Neutrophil (primary cell): Measurements from ENCODE around the gene SHOC1.
A peak's percentile ranks its signal among the peaks of the same experiment; 100 is the strongest.

Experiments
- H3K27ac ChIP-seq: fragments of 200-600 bp; sonication (generic); 2 replicates; pipeline ENCODE4 v1.5.1; 2016; ENCODE audit warnings: mild to moderate bottlenecking, moderate library complexity
- H3K27me3 ChIP-seq: fragments of 200-600 bp; sonication (generic); 2 replicates; pipeline ENCODE4 v1.6.0; 2016; ENCODE audit warnings: mild to moderate bottlenecking
- H3K36me3 ChIP-seq: fragments of 200-600 bp; sonication (generic); 2 replicates; pipeline ENCODE4 v1.5.1; 2017
- H3K4me1 ChIP-seq, 2 experiments: fragments of 200-600 bp in 1 of 2; sonication (generic) in 1 of 2; 1 replicate in 1 of 2; 2 replicates in 1 of 2; pipeline versions ENCODE4 v1.5.1 to v1.6.1; 2013 to 2016; ENCODE audit warnings: low read depth in 1 of 2, low read length in 1 of 2, mild to moderate bottlenecking in 1 of 2, moderate library complexity in 1 of 2; ENCODE audit not compliant: control insufficient read depth in 1 of 2, insufficient read depth in 1 of 2
- H3K4me3 ChIP-seq, 2 experiments: fragments of 200-600 bp in 1 of 2; sonication (generic) in 1 of 2; 1 replicate in 1 of 2; 2 replicates in 1 of 2; pipeline ENCODE4 v1.5.1; 2013 to 2016; ENCODE audit warnings: low read depth in 1 of 2, low read length in 1 of 2, mild to moderate bottlenecking in 1 of 2, moderate library complexity in 1 of 2
- H3K9me3 ChIP-seq: fragments of 200-600 bp; sonication (generic); 2 replicates; pipeline ENCODE4 v1.5.1; 2016
- TF ChIP-seq, protein P1 (sequence below): fragments of 200-600 bp; sonication (generic); IDR thresholded peaks from 2 replicates; pipeline ENCODE4 v1.5.1; 2016; ENCODE audit warnings: antibody characterized with exemption

Gene SHOC1

DNA sequence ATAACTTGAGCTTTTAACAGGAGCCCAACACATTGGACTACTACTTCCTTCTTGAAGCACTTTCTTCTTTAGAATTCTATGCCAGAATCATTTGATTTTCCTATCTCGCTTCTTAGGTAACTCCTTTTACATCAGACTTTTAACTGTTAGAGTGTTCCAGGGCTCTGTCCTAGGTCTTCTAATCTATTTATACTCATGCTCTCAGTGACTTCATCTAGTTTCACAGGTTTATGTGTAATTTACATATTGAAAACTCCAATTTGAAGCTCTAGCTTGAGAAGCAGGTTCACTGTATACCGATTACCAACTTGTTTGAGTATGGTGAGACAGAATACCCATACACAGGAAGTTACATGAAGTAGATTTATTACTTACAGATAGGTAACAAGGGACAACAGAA, 11.3 kb downstream of the SHOC1 start:
- H3K4me3 ChIP-seq, result no peak overlapping the region
- TF ChIP-seq, protein P1, sequence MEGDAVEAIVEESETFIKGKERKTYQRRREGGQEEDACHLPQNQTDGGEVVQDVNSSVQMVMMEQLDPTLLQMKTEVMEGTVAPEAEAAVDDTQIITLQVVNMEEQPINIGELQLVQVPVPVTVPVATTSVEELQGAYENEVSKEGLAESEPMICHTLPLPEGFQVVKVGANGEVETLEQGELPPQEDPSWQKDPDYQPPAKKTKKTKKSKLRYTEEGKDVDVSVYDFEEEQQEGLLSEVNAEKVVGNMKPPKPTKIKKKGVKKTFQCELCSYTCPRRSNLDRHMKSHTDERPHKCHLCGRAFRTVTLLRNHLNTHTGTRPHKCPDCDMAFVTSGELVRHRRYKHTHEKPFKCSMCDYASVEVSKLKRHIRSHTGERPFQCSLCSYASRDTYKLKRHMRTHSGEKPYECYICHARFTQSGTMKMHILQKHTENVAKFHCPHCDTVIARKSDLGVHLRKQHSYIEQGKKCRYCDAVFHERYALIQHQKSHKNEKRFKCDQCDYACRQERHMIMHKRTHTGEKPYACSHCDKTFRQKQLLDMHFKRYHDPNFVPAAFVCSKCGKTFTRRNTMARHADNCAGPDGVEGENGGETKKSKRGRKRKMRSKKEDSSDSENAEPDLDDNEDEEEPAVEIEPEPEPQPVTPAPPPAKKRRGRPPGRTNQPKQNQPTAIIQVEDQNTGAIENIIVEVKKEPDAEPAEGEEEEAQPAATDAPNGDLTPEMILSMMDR, result no peak
- H3K27me3 ChIP-seq, result no peaks in the 10 kb centered on the region

GRCh38 chr9:111766066-111766465, 28.7 kb downstream of the SHOC1 start:
- TF ChIP-seq, protein P1, result no peak
- H3K27me3 ChIP-seq, result no peaks in the 10 kb centered on the region
- peaks cover 0 to 7% of the 10 kb centered on the region in 2 experiments for H3K4me1 ChIP-seq
- no peak overlapping the region for H3K27ac ChIP-seq
- no peak overlapping the region for H3K4me3 ChIP-seq
- H3K36me3 ChIP-seq, result no peaks in the 10 kb centered on the region
- no peaks in the 10 kb centered on the region for H3K9me3 ChIP-seq

More for the DNA sequence above, 11.3 kb downstream of the SHOC1 start:
- no peaks in the 10 kb centered on the region for H3K36me3 ChIP-seq
- no peaks in the 10 kb centered on the region for H3K4me1 ChIP-seq
- H3K9me3 ChIP-seq, result no peaks in the 10 kb centered on the region
- no peak overlapping the region for H3K27ac ChIP-seq

GRCh38 chr9:111762556-111762955, 32.2 kb downstream of the SHOC1 start:
- Histone ChIP-seq H3K9me3 (no peaks in the 10 kb centered on the region), H3K27ac (no peak overlapping the region), H3K36me3 (no peaks in the 10 kb centered on the region), H3K4me1 (peaks cover 3 to 10% of the 10 kb centered on the region in 2 experiments), H3K27me3 (no peaks in the 10 kb centered on the region), H3K4me3 (no peak overlapping the region)
- TF ChIP-seq, protein P1, result no peak

DNA sequence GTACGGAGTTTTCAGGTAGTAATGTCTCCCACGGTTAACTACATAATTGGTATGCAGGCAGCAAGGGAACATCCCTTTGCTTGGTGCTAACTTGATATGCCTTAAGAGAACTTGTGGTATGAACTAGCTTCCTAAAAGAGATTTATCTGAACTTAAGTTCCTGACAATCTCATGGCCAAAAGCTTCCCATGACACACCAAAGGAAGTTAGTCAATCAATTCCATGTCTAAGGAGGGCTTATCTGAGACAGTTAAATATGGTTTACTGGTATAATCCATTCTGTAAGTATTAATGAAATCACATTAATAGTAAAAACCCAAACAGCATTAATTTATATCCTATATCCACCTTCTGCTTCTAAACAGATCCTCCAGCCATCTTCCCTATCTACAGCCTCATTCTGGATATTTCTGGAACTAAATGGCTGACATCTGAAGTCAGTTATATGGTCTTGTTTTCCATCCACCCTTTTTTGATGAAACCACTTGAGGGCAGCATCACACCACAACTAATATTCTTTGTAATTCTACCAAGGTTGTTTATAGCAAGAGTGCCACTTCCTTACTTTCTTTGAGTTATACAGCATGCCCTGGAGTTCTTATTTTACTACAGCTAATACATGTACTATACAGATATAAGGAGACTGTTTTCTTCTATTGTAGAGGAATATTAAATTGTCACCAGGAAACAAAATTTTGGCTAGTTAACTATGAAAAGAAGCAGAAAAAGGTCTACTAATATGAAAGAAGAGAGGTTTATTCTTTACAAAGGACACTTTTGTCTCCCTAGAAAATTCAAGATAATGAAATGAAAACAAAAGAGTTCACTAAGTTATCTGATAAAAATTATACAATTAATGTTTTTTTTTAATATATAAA, 34.7 kb downstream of the SHOC1 start:
- TF ChIP-seq, protein P1, result peak; percentile 36
- Histone ChIP-seq H3K27ac (no peak overlapping the region), H3K4me1 (peaks cover 3 to 10% of the 10 kb centered on the region in 2 experiments), H3K4me3 (no peak overlapping the region), H3K27me3 (no peaks in the 10 kb centered on the region), H3K36me3 (no peaks in the 10 kb centered on the region), H3K9me3 (no peaks in the 10 kb centered on the region)

- no peaks in the 10 kb centered on the region for H3K36me3 ChIP-seq
- no peak overlapping the region for H3K27ac ChIP-seq
- no peaks in the 10 kb centered on the region for H3K27me3 ChIP-seq
- no peaks in the 10 kb centered on the region for H3K4me1 ChIP-seq
- TF ChIP-seq, protein P1, result no peak
- H3K4me3 ChIP-seq, result no peak overlapping the region
- no peaks in the 10 kb centered on the region for H3K9me3 ChIP-seq
Observed at GRCh38 chr9:111754800-111755199, 39.9 kb downstream of the SHOC1 start.
